Amniotic epithelial cell (primary cell): Measurements from ENCODE around the gene GGNBP2.
A peak's percentile ranks its signal among the peaks of the same experiment; 100 is the strongest.

Experiments
- DNase-seq: peaks from one replicate; pipeline ENCODE4 v3.0.0-alpha.2; 2010; ENCODE audit warnings: low read depth

GGNBP2 gene

DNA sequence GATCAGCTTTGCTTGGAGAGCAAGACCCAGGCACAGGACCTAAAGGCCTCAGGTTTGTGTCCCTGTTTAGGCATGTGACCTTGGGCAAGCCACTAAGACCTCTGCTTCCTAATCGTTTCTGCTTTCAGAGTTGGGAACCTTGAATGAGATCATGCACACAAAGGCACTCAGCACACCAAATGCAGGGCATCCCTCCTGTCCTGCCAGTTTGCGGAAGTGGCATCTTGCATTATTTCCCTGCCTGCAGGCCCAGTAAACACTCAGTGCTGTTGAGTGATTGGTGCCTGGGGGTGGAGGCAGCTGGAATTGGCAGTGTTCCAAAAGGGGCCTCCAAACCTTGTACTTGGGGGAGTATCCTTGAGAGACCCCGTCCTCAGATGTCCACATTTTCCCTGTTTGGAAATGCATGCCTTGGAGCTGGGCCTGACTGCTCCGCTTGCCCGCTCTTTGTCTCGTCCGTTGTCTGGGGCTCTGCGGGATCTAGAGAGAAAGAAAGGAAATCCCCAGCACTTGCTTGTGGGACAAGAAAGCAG is 85.3 kb downstream of the GGNBP2 start:
- DNase-seq, result no peak

DNA sequence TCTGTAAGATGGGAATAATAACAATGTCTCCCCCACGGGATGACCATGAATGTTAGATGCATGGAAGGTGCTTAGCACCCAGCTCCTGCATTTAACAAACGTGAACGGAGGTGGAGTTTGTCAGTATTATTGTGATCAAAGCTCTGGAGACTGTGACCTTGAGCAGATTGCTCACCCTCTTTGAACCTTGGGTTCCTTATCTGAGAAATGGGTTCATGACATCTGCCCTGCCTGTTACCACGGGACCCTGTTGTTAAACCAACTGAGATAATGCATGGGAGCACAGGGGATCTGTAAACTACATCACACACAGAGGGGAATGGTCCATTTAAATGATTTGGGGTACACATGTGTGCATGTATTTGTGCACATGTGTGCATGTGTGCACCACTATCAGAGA is 86.3 kb downstream of the GGNBP2 start:
- DNase-seq, result no peak

DNA sequence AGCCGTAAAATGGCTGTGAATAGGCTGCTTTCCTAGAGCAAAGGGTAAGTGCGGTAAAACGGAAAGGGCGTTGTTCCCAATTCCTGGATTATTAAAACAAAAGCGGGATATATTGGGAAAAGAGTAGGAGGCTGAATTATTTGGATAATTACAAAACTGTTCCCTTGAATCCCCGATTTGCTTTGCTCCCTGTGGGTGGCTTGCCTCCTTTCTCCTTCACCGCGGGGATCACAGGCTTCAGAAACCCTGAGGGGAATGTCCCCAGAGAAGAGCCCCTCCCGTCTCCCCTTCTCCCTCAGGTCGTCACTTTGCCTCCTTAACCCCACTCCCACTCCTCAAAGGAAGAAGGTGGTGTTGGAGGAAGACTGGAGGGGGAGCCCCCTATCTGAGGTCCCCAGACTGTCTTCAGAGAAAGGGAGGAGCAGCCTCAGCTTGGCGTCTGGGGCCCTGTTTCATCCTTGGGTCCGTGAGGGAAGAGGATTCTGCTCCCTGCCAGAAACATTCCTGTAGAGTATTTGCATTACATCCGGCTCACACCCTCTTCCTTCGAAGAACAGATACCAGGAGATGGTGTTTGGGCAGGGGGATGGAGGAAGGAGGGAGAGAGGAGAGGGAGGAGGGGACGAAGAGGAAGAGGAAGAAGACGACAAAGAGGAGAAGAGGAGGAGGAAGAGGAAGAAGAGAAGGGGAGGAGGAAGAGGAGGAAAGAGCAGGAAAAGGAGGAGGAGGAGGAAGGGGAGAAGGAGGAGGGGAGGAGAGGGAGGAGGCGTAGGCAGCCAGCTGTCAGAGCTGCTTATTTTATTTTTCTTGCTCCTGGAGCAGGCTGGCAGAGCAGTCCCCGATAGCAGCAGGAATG is 88.4 kb downstream of the GGNBP2 start:
- peak; percentile 16 for DNase-seq
